ENCODE data around the gene FARP1.
A peak's percentile ranks its signal among the peaks of the same experiment; 100 is the strongest.

The FARP1 gene

GRCh38 chr13:98141509-98142379 is 1.1 kb upstream of the FARP1 start:
- DNase-seq (ENCODE audit: low spot score): no peak

GRCh38 chr13:98143157-98143553 is 261 bp downstream of the FARP1 start:
- no peak for DNase-seq (ENCODE audit: low spot score)

DNA sequence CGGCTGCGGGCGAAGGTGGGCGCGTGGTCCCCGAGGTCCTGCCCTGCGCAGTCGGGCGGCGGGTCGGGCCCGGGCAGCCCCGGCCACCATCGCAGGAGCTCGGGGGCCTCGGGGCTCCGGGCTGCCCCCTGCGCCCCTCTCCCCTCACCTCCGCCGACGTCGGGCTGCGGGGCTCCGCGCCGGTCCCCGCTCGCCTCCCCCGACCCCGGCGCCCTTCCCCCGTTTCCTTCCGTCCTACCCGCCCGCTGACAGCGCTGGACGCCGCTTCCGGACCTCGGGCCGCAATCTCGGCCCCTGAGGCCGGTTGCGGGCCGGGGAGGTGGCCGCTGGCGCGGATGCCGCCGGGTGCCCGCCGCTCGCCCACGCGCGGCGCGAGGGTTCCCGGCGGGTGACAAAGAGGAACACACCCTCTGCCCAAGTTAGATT is 720 bp downstream of the FARP1 start:
- DNase-seq (ENCODE audit: low spot score): peak; percentile 61

- DNase-seq (ENCODE audit: low spot score): peak; percentile 38
These were observed 1.3 kb downstream of the FARP1 start for GRCh38 chr13:98144027-98144741.

- peak; percentile 64 for DNase-seq (ENCODE audit: low spot score)
These were observed 2.0 kb downstream of the FARP1 start for GRCh38 chr13:98144801-98145350.

DNA sequence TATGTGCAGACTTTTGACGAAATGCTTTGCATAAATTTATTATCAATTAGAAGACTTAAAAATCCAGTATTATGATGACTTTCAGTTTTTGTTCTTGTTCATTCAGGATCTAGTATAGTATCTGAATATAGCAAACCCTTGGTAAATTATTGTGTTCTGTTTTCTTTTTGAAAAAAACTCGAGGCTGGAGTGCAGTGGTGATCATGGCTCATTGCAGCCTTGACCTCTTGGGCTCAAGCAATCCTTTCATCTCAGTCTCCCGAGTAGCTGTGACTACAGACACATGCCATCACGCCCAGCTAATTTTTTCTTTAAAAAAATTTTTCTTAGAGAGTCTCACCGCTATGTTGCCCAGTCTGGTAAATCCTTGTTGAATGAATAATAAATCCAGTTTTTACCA is 4.6 kb downstream of the FARP1 start:
- no peak for DNase-seq (ENCODE audit: low spot score)

GRCh38 chr13:98150832-98151479 is 8.1 kb downstream of the FARP1 start:
- DNase-seq (ENCODE audit: low spot score): no peak

DNA sequence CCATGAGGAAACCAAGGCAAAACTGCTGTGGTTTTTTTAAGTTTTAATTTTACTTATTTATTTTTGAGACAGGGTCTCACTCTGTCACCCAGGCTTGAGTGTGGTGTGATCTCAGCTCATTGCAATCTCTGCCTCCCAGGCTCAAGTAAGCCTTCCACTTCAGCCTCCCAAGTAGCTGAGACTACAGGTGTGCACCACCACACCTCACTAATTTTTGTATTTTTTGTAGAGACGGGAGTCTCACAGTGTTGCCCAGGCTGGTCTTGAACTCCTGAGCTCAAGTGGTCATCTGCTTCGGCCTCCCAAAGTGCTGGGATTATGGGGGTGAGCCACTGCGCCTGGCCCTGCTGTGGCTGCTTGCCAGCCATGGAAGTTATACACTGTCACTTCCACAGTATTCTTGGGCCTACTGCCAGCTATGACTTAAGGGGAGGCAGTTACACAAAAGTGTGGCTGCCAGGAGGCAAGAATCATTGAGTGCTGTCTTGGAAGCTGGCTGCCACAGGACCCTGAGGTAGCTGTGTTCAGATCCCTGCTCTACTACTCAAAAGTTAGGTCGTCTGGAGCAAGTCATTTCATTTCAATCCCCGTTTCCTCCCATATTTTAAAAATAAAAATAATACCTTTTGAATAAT is 12.7 kb downstream of the FARP1 start:
- DNase-seq (ENCODE audit: low spot score): no peak

GRCh38 chr13:98156259-98156658 is 13.4 kb downstream of the FARP1 start:
- DNase-seq (ENCODE audit: low spot score): no peak

- DNase-seq (ENCODE audit: low spot score): no peak
These were observed 14.3 kb downstream of the FARP1 start for GRCh38 chr13:98157188-98157587.

GRCh38 chr13:98157609-98158008 is 14.7 kb downstream of the FARP1 start:
- DNase-seq (ENCODE audit: low spot score): no peak

GRCh38 chr13:98158172-98158899 is 15.4 kb downstream of the FARP1 start:
- DNase-seq (ENCODE audit: low spot score): no peak

GRCh38 chr13:98162935-98163334 is 20.0 kb downstream of the FARP1 start:
- no peak for DNase-seq (ENCODE audit: low spot score)

DNA sequence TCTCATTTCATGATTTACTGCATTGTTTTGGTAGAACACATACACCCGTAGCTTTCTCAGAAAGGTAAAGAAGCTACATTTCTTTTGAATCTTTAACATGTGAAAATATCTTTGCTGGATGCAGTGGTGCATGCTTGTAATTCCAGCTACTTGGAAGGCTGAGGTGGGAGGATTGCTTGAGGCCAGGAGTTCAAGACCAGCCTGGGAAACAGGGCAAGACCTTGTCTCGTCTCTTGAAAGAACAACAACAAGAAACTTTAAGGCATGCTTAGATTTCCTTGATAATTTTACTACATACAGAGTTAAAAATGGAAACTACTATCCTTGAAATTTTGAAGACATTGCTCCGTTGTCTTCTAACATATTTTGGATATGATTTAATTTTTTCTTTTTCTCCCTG is 26.4 kb downstream of the FARP1 start:
- no peak for DNase-seq (ENCODE audit: low spot score)

- DNase-seq (ENCODE audit: low spot score): peak; percentile 38
These were observed 29.2 kb downstream of the FARP1 start for GRCh38 chr13:98171900-98172589.

DNA sequence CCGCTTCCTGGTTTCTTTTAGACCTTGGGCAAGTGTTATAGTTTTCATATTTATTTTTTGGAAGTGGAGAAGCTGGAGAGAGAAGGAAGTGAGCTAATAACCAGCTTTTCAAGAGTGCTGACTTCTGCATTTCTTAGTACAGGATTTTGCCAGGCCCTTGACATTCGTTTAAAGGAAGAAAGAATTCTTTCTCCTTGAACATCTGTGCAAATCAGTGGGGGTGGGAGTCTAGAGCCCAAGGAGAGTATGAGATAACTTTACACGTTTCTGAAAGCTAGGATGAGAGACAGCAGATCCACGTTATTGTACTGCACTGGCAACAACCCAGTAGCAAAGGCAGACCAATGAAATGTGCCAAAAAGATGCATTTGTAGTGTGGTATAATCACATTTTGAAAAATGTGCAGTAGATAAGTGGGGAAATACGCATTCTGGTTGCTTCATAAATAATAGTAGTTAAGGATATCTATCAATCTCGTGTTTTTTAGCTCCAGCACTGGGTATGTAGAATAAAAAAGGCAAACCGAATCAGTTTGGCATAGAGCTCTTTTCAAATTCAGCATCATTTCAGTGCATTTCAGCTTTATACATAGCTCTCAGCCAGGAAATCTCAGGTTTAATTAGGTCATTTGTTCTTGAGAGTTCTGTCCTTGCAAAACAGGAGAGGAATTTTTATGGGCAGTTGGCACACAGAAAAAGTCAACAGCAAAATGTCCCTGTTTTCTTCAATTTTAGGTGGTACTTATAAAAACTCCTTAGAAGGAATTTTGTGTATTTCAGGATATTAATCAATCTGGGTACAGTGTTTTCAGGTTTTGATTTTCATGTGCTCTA is 29.9 kb downstream of the FARP1 start:
- no peak for DNase-seq (ENCODE audit: low spot score)

DNA sequence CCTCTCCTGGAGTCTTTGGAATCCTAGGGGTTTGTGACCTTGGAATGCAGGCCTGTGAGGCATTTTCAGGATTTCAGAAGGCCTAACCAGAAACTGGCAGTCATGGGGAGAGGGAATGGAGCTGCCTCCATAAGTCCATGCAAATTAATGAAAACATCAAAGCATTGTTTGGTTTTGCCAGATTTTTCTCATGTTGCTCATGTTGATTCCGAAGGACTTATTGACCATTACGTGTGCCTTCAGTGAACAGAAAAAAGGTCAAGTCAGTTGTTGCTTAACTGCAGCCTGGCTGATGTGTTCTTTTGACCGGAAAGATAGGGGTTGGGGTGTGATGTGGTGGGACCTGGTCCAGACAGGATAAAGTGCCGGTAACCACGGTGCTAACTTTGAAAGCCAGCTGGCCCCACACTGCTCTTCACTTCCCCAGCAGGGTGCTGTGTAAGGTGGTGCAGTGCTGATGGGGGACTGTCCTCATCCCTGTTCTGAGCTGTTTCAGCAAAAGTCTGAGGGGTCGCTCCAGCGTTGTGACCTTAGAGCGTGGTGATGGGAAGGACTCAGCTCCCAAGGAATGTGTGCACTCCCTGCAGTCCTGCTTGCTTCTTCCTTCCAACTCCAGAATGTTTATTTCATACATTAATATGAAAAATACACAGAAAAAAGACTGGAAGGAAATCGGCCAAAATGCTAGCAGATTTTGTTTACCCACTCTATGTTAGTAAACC is 30.7 kb downstream of the FARP1 start:
- DNase-seq (ENCODE audit: low spot score): peak; percentile 88

GRCh38 chr13:98174307-98174706 is 31.4 kb downstream of the FARP1 start:
- DNase-seq (ENCODE audit: low spot score): no peak

GRCh38 chr13:98175043-98175442 is 32.1 kb downstream of the FARP1 start:
- DNase-seq (ENCODE audit: low spot score): no peak
